ENCODE data around the gene SLC25A39. TPM values are rescaled to one million over a fixed set of nuclear protein-coding genes. Genes with fewer than 3 reads are reported as not detected.

The SLC25A39 gene
- total RNA-seq, 2 donors from 2014 or later: 115 to 267 TPM

DNA sequence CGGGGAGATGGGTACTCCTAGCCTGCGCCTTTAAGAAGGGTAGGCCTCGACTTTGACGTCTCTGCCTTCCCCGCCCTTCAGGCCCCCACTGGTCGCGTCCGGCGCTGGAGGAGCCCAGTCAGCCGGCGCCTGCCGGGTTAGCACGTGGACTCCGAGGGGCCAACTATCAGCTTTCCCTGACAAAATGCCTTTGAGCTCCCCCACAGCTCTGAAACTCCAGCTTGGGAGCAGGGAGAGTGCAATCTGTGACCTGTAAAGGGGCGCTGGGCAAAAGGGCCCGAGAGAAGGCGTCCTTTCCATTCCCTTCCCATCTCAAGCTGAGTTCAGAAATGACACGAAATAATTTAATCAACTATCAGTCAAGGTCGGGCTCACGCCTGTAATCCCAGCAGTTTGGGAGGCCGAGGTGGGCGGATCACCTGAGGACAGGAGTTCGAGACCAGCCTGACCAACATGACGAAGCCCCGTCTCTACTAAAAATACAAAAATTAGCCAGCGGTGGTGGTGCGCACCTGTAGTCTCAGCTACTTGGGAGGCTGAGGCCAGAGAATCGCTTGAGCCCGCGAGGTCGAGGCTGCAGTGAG lies 2.3 kb upstream of the SLC25A39 start:
- TF ChIP-seq, protein P1, sequence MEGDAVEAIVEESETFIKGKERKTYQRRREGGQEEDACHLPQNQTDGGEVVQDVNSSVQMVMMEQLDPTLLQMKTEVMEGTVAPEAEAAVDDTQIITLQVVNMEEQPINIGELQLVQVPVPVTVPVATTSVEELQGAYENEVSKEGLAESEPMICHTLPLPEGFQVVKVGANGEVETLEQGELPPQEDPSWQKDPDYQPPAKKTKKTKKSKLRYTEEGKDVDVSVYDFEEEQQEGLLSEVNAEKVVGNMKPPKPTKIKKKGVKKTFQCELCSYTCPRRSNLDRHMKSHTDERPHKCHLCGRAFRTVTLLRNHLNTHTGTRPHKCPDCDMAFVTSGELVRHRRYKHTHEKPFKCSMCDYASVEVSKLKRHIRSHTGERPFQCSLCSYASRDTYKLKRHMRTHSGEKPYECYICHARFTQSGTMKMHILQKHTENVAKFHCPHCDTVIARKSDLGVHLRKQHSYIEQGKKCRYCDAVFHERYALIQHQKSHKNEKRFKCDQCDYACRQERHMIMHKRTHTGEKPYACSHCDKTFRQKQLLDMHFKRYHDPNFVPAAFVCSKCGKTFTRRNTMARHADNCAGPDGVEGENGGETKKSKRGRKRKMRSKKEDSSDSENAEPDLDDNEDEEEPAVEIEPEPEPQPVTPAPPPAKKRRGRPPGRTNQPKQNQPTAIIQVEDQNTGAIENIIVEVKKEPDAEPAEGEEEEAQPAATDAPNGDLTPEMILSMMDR (IDR thresholded peaks at IDR 0.05): no peak
- H3K4me1 ChIP-seq: peaks cover 5% of the 10 kb centered on the region
- no peak overlapping the region for H3K4me3 ChIP-seq
- H3K9me3 ChIP-seq: no peaks in the 10 kb centered on the region
- H3K36me3 ChIP-seq: no peaks in the 10 kb centered on the region
- DNase-seq: peak; percentile 99
- H3K9ac ChIP-seq (ENCODE audit: low read depth in 2 of 2, low read length in 2 of 2): peak overlapping the region in 1 of 2 donors; percentile 8
- intact Hi-C loops (cut with DNase I): no loop called here
- H3K27me3 ChIP-seq: no peaks in the 10 kb centered on the region
- no peak overlapping the region for H3K27ac ChIP-seq

DNA sequence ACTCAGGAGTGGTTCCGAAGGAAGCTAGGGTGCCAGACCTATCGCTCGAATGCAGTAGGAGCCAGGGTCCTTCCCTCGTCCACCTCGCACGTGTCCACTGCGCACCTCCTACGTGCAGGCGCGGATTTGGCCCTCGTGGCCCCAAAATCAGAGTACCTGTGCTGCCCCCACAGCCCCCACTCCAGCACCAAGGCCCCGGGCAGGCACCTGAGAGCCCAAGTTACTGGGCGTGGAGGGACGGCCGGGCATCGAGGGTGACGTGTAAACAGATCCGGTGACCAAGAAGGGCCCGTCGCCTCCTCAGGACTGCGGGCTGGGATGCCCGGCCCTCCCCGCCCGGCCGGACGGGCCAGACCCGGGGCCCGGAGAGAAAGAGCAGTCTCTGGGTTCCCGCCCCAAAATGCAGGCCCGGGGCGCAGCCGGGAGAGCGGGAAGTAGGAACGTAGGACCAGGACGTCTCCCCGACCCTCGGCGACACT lies 492 bp downstream of the SLC25A39 start:
- peaks cover 5% of the 10 kb centered on the region for H3K4me1 ChIP-seq
- intact Hi-C loops (cut with DNase I): loop anchor here (5.0 kb wide), 1 partner anchor 112 kb away; no protein-coding TSS in a partner anchor
- TF ChIP-seq, protein P1 (IDR thresholded peaks at IDR 0.05): no peak

DNA sequence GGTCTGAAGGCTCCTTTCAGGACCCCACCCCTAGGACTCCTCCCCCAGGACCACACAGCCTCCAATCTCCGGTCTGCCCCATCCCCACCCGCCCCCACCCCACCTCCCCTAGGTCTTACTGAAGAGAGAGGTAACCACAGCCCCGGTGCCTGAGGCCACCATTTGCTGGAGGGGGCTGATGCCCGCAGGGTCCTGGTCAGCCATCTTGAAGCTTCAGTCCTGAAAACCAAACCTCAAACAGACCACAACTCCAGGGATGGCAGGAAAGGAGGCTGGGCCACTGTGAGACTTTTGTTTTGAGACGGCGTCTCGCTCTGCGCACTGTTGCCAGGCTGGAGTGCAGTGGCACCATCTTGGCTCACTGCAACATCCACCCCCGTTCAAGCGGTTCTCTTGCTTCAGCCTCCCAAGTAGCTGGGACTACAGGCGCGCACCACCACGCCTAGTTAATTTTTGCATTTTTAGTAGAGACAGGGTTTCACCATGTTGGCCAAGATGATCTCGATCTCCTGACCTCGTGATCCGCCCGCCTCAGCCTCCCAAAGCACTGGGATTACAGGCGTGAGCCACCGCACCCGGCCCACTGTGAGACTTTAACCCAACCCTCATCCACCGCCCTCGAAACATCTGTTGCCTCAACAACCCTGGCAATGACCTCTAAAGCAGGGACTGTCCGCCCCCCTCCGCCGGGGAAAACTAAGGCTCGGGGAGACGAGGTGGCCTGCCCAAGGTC lies 1.1 kb downstream of the SLC25A39 start:
- Histone ChIP-seq H3K27ac (peak overlapping the region; percentile 98), H3K9ac (ENCODE audit: low read depth in 2 of 2, low read length in 2 of 2) (peak overlapping the region; percentile 87 to 94), H3K36me3 (no peaks in the 10 kb centered on the region), H3K27me3 (no peaks in the 10 kb centered on the region), H3K9me3 (no peaks in the 10 kb centered on the region), H3K4me1 (peaks cover 5% of the 10 kb centered on the region), H3K4me3 (peak overlapping the region; percentile 94)
- intact Hi-C loops (cut with DNase I): loop anchor here (5.0 kb wide), 1 partner anchor 111 kb away; no protein-coding TSS in a partner anchor
- DNase-seq: peak; percentile 32
- TF ChIP-seq, protein P1 (IDR thresholded peaks at IDR 0.05): no peak

More for the DNA sequence above, 492 bp downstream of the SLC25A39 start:
- H3K36me3 ChIP-seq: no peaks in the 10 kb centered on the region
- no peaks in the 10 kb centered on the region for H3K9me3 ChIP-seq
- DNase-seq: no peak
- peak overlapping the region; percentile 87 to 94 for H3K9ac ChIP-seq (ENCODE audit: low read depth in 2 of 2, low read length in 2 of 2)
- peak overlapping the region; percentile 98 for H3K27ac ChIP-seq
- H3K27me3 ChIP-seq: no peaks in the 10 kb centered on the region
- H3K4me3 ChIP-seq: peak overlapping the region; percentile 94

DNA sequence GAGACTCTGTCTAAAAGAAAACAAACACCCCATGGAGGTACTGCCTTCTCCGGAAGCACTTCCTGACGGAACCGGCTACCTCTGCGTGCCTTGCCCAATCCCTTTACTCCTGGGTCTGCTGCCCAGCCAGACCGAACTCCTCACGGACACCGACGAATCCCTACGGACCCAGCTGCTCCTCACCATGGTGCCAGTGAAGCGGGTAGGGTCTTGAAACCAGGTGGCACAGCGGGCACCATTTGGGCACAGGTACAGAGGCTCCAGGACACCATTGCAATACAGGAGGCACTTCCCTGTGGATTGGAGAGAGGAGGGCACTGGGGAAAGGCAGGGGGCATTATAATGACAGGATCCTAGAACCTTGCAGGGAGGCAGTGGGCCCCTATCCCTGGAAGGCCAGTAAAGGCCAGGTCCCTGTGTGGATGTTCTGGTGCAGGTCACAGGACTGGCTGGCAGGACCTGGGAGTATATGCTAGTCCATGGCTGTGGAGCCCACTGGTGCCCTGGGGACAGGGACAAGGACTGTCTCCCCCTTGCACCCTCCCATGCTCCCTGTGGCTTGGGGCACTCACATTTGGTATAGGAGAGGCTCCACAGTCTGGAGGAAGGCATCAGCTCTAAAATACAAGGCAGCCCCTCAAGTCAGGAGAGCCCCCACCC lies 2.3 kb downstream of the SLC25A39 start:
- TF ChIP-seq, protein P1 (IDR thresholded peaks at IDR 0.05): no peak

More for the DNA sequence above, 2.3 kb downstream of the SLC25A39 start:
- Histone ChIP-seq H3K27me3 (peaks cover 5% of the 10 kb centered on the region), H3K4me3 (no peak overlapping the region), H3K4me1 (peaks cover 5% of the 10 kb centered on the region), H3K27ac (no peak overlapping the region), H3K36me3 (no peaks in the 10 kb centered on the region), H3K9ac (ENCODE audit: low read depth in 2 of 2, low read length in 2 of 2) (no peak overlapping the region), H3K9me3 (no peaks in the 10 kb centered on the region)
- no peak for DNase-seq
- intact Hi-C loops (cut with DNase I): loop anchor here (5.0 kb wide), 1 partner anchor 110 kb away; no protein-coding TSS in a partner anchor

Measured in colonic mucosa (tissue), 4 donors.